ENCODE measurements around the gene MSI1. TPM values are rescaled to one million over a fixed set of nuclear protein-coding genes. Genes with fewer than 3 reads are reported as not detected.

The MSI1 gene
- total and polyA plus RNA-seq, 2 of the 13 experiments (the other 11 are each of a cell fraction or from before 2014, with no cell fraction given) = 0.09 to 0.46 TPM

- H3K27ac ChIP-seq (ENCODE audit: extremely low read length, insufficient read depth, low read length) = peak within 1 kb of the TSS; percentile 100
- ATAC-seq (peak; percentile 45), FAIRE-seq (peak; percentile 77), DNase-seq (ENCODE audit: low spot score) (peak; percentile 93)
- peak within 1 kb of the TSS; percentile 59 to 74 (median 71) for H3K4me3 ChIP-seq (replicated peaks in 1 of 3; ENCODE audit: insufficient read depth in 1 of 3, low read depth in 2 of 3, low read length in 3 of 3)
- ChIA-PET POLR2A (interaction anchor here (0.9 to 5.6 kb wide), 21 partner anchors 10 to 304 kb away, joined by 3 to 461 read pairs (median 17); partner anchors contain the start of genes BICDL1, DYNLL1, PLA2G1B and PXN), CTCF (ENCODE audit: low intra/inter-chr PET ratio, low total read pairs) (no interaction called here)
- H3K4me2 ChIP-seq (ENCODE audit: low read depth, low read length) = peak within 1 kb of the TSS; percentile 91
- WGBS (ENCODE audit: low lambda C conversion rate) = 1% methylated on average over 25 of the region's 29 CpGs
- in situ Hi-C loops (cut with HindIII; ENCODE audit: extremely low pct_ligation_motif_present, low pct_unique_long_range_greater_than_20kb) (no loop called here), intact Hi-C loops (cut with micrococcal nuclease; ENCODE audit: unreplicated experiment) (no loop called here)
- no peaks in the 10 kb centered on the region; a peak in 1 of 5 replicates for H3K27me3 ChIP-seq (ENCODE audit: control insufficient read depth in 1 of 2, insufficient read depth in 2 of 2, low read length in 2 of 2)
- H3K4me1 ChIP-seq (ENCODE audit: insufficient read depth, low read length) = peaks cover 26% of the 10 kb centered on the region; the same call in 1 of the 2 replicates
- no peaks in the 10 kb centered on the region for H3K36me3 ChIP-seq (replicated peaks in 1 of 2; ENCODE audit: control insufficient read depth in 1 of 2, insufficient read depth in 2 of 2, low read length in 2 of 2)
- peak within 1 kb of the TSS; percentile 43 for H2AFZ ChIP-seq (ENCODE audit: low read length)
- H3K9ac ChIP-seq (ENCODE audit: insufficient read depth, low read depth, low read length) = peak within 1 kb of the TSS; percentile 98
- H4K20me1 ChIP-seq (ENCODE audit: insufficient read depth, low read length) = no peaks in the 10 kb centered on the region
- no peaks in the 10 kb centered on the region for H3K9me3 ChIP-seq (ENCODE audit: low read length)
- BruUV-seq (replicated peaks) = no TSS peak
- H3K79me2 ChIP-seq (ENCODE audit: insufficient read depth, low read length) = no peaks in the 10 kb centered on the region
- no peak for TF ChIP-seq ADNP (CRISPR knock-in tag; IDR thresholded peaks at IDR 0.05)
- TF ChIP-seq PRDM10 (CRISPR knock-in tag; IDR thresholded peaks at IDR 0.05; ENCODE audit: low read depth) = no peak
- peak; percentile 77 for TF ChIP-seq CEBPG (CRISPR knock-in tag; IDR thresholded peaks at IDR 0.05)
- peak; percentile 68; the same call in 1 of the 2 replicates for TF ChIP-seq NR2F2 (IDR thresholded peaks at IDR 0.05; ENCODE audit: borderline replicate concordance, low read depth)
- TF ChIP-seq IRF1 (CRISPR knock-in tag; IDR thresholded peaks at IDR 0.05; ENCODE audit: low read depth) = no peak
- TF ChIP-seq IKZF4 (CRISPR knock-in tag; IDR thresholded peaks at IDR 0.05; ENCODE audit: borderline replicate concordance, low read depth, not compliant biosample characterization) = no peak
- no peak for TF ChIP-seq SP1 (IDR thresholded peaks at IDR 0.05)
- peak; percentile 25; the same call in 1 of the 2 replicates for TF ChIP-seq SP1 (CRISPR knock-in tag; IDR thresholded peaks at IDR 0.05)
- peak; percentile 90 for TF ChIP-seq BRF2 (CRISPR knock-in tag; IDR thresholded peaks at IDR 0.05)
- no peak for TF ChIP-seq EEA1 (CRISPR knock-in tag; IDR thresholded peaks at IDR 0.05; ENCODE audit: borderline replicate concordance)
- no peak; the same call in 1 of the 2 replicates for TF ChIP-seq RXRA (CRISPR knock-in tag; IDR thresholded peaks at IDR 0.05)
- TF ChIP-seq DZIP1 (CRISPR knock-in tag; IDR thresholded peaks at IDR 0.05) = no peak
Measured at GRCh38 chr12:120292661-120293531, 76.1 kb downstream of the MSI1 start, which contains the start of gene RNU4-1. Gene RNU4-1 (minus strand): TSS chr12:120293237.
